Kidney (tissue), 14 donors: ENCODE results near the gene CCDC144A. TPM values are rescaled to one million over a fixed set of nuclear protein-coding genes. Genes with fewer than 3 reads are reported as not detected.
"Not testable (repeated sequence)": the region's sequence is repeated elsewhere in the genome, so short reads cannot be mapped to it uniquely, and the experiment has no call there.

Experiments
- DNase-seq, 5 donors: peaks; one replicate each; pipeline ENCODE4 v3.0.0-alpha.2; 2013 to 2020
- FAIRE-seq: peaks from 2 replicates; lab custom pipeline; 2012; peaks lifted over from hg19 to GRCh38; lab: Jason Lieb, UNC
- H3K27ac ChIP-seq, 2 donors: one replicate each; pipeline ENCODE4 v1.7.0; 2013; ENCODE audit warnings: low read depth in 2 of 2, low read length in 2 of 2, inconsistent platforms in 1 of 2
- H3K27me3 ChIP-seq: one replicate; pipeline ENCODE4 v1.7.1; 2013; ENCODE audit warnings: low read length, inconsistent platforms; ENCODE audit not compliant: control insufficient read depth, insufficient read depth
- H3K36me3 ChIP-seq, 3 donors: one replicate each; pipeline versions ENCODE4 v1.7.0 to v1.7.1; 2013; ENCODE audit warnings: low read length in 3 of 3, control low read depth in 1 of 3, inconsistent platforms in 1 of 3; ENCODE audit not compliant: insufficient read depth in 3 of 3, control insufficient read depth in 2 of 3
- H3K4me1 ChIP-seq, 3 donors: one replicate each; pipeline versions ENCODE4 v1.7.0 to v1.7.1; 2013; ENCODE audit warnings: low read length in 3 of 3, inconsistent platforms in 1 of 3, low read depth in 1 of 3; ENCODE audit not compliant: control insufficient read depth in 2 of 3, insufficient read depth in 2 of 3
- H3K4me3 ChIP-seq, 3 donors: one replicate each; pipeline versions ENCODE4 v1.7.0 to v1.8.1; 2013; ENCODE audit warnings: low read length in 3 of 3, control low read depth in 1 of 3, inconsistent platforms in 1 of 3
- H3K9ac ChIP-seq, 3 donors: one replicate each; pipeline versions ENCODE4 v1.7.0 to v1.7.1; 2013; ENCODE audit warnings: low read length in 3 of 3, control low read depth in 1 of 3, inconsistent platforms in 1 of 3
- H3K9me3 ChIP-seq, 3 donors: one replicate each; pipeline versions ENCODE4 v1.7.0 to v1.7.1; 2013; ENCODE audit warnings: low read length in 3 of 3, control low read depth in 1 of 3, inconsistent platforms in 1 of 3; ENCODE audit not compliant: control insufficient read depth in 2 of 3, insufficient read depth in 1 of 3
- intact Hi-C: fragments of 100-400 bp; cut with DNase I; formaldehyde crosslinking; loops from one replicate; pipeline ENCODE4 v1.11.1; 2022
- polyA plus RNA-seq: library from polyadenylated mRNA; stranded (reverse); fragments of 350-450 nt; fragmentation: Illumina TruSeq; extraction: RNeasy Lipid Tissue Mini Kit (QIAGEN cat#74804); gene quantifications from one replicate; pipeline ENCODE4 v1.2.3, GENCODE V29; 2014; ENCODE audit warnings: low read depth, low replicate concordance; ENCODE audit not compliant: insufficient read depth
- total RNA-seq: library from RNA; stranded (reverse); fragmentation: NEBNext Ultra II Directional; extraction: Animal tissue kit (Norgen Biotek cat#: 25700); gene quantifications from one replicate; pipeline ENCODE4 v1.2.1, GENCODE V29; 2021
- TF ChIP-seq, protein P1 (sequence below): IDR thresholded peaks from 3 replicates; pipeline ENCODE4 v1.5.1; 2012; ENCODE audit warnings: mild to moderate bottlenecking, moderate library complexity, borderline replicate concordance; ENCODE audit not compliant: insufficient read depth; ENCODE audit errors: extremely low read depth
- donor health status: control.
- donor health status: control.
- donor health status: control.
- donor health status: control.
- donor health status: control.
- donor health status: DM: yes; HTN: yes; CAD: no.
- donor health status: Normal renal cell carcinoma (clear cell type).

CCDC144A gene
- total and polyA plus RNA-seq, 2 donors from 2014 or later: 0.52 to 7.6 TPM

DNA sequence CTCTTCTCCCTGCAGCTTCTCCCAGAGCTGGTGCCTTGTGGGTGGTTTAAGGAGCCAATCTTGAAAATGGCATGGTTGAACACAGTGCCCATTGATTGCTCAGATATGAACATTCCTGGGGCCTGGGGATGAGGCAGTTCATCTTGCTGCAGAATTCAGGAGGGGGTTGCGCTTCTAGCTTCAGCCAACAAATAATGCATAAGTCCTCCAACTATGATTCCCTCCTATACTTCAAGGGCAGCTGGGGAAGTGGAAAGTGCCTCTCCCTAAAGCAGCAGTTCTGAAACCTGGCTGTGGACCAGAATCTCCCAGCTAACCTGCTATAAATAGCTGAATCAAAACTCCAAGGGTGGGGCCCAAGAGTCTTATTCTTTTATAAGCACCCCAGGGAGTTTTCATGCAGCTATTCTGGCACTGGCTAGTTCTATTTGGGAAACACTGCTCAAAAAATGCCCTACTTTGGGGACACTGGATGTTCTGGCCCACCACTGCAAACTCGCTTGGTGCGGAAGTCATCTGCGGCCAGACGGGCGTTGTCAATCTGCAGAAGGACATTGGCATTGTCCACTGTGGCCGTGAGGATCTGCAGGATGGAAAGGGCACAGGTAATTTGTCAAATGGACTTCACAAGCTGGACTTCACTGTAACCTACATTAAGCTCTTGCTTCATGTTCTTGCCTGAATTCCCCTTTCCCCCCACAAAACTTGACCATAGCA, 130.3 kb downstream of the CCDC144A start:
- Histone ChIP-seq H3K9ac (no peak overlapping the region), H3K36me3 (no peaks in the 10 kb centered on the region), H3K4me3 (no peak overlapping the region), H3K4me1 (peaks cover 0 to 4% (median 0%) of the 10 kb centered on the region in 3 donors), H3K27me3 (no peaks in the 10 kb centered on the region), H3K27ac (no peak overlapping the region), H3K9me3 (no peaks in the 10 kb centered on the region)
- intact Hi-C loops: no loop called here
- no peak for FAIRE-seq
- DNase-seq: peak in 1 of 5 donors; percentile 24
- TF ChIP-seq, protein P1, sequence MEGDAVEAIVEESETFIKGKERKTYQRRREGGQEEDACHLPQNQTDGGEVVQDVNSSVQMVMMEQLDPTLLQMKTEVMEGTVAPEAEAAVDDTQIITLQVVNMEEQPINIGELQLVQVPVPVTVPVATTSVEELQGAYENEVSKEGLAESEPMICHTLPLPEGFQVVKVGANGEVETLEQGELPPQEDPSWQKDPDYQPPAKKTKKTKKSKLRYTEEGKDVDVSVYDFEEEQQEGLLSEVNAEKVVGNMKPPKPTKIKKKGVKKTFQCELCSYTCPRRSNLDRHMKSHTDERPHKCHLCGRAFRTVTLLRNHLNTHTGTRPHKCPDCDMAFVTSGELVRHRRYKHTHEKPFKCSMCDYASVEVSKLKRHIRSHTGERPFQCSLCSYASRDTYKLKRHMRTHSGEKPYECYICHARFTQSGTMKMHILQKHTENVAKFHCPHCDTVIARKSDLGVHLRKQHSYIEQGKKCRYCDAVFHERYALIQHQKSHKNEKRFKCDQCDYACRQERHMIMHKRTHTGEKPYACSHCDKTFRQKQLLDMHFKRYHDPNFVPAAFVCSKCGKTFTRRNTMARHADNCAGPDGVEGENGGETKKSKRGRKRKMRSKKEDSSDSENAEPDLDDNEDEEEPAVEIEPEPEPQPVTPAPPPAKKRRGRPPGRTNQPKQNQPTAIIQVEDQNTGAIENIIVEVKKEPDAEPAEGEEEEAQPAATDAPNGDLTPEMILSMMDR: no peak

DNA sequence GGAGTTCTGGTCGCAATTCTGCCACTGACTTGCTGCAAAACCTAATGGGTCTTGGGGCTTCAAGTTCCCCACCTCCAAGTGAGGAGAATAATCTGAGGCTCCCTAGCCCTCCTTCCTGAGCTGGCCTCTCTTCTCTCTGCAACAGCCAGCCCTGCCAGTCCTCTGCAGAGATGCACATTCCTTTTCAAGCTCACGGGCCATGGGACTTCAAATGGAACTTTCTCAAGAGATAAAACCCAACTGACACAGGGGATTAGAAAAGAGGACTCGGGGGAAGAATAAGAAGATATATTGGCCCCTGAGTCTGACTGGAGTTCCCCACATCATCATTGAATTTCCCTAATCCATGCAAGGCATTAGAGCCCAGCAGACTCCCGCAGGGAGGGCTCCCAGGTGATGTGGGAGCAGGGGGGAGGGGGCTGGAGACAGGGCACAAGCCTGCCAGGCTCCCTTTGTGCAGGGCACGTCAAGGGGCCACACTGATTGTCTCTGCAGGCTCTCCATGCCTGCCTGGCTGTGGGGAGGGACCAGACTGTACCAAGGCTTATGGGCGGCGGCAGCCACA, 131.0 kb downstream of the CCDC144A start:
- Histone ChIP-seq H3K4me1 (peaks cover 0 to 4% (median 0%) of the 10 kb centered on the region in 3 donors), H3K27ac (no peak overlapping the region), H3K27me3 (no peaks in the 10 kb centered on the region), H3K4me3 (no peak overlapping the region), H3K36me3 (no peaks in the 10 kb centered on the region), H3K9ac (no peak overlapping the region), H3K9me3 (no peaks in the 10 kb centered on the region)
- intact Hi-C loops: no loop called here
- DNase-seq (peak in 1 of 5 donors; percentile 26), FAIRE-seq (no peak)
- TF ChIP-seq, protein P1: no peak

DNA sequence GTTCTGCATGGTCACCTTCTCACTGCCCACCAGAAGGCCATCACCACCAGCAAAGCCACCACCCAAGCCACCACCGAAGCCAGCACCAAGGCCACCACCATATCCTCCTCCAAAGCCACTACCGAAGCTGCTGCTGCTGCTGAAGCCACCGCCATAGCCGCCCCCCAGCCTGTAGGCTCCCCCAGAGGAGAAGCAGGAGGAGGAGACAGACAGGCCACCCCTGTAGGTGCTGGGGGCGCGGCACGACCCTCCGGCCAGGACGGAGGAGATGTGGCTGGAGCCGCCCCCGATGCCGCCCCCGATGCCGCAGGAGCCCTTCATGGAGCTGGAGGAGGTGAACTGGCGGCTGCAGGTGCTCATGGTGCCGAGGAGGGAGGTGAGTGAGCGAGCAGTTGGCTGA, 132.1 kb downstream of the CCDC144A start:
- FAIRE-seq, H3K4me1 ChIP-seq, H3K27me3 ChIP-seq, DNase-seq, H3K9ac ChIP-seq, intact Hi-C loops, H3K9me3 ChIP-seq, H3K4me3 ChIP-seq, H3K27ac ChIP-seq, H3K36me3 ChIP-seq: not testable (repeated sequence)

DNA sequence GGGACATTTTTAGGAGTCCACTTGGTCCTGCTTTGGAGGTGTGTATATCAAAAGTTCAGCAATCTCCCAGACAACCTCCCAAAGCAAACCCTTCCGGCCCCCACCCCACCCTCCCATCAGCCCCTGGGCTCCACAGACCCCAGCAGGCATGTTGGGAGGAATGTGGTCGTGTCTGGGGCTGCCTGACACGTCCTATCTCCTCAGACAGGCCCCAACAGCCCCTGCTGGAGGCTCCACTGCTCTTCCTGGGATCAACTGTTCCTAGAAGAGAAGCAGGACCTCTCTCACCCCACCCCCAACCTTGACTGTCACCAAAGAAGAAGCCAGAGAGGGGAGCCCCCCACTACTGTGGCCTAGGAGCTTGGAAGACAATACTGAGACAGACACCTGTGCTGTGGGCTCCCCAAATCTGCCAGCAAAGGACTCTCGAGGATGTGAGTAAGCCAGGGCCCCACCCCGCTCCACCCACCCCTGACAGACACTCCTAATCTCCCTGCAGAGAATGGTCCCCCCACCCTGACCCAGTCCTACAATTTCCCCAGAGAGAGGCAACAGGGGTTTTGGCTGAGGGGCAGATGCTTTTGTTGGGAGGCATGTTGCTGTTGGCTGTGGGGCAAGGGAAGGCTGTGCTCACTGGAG, 133.8 kb downstream of the CCDC144A start:
- H3K27ac ChIP-seq, H3K4me3 ChIP-seq, FAIRE-seq, H3K27me3 ChIP-seq, intact Hi-C loops, H3K36me3 ChIP-seq, H3K9me3 ChIP-seq, H3K9ac ChIP-seq, DNase-seq, H3K4me1 ChIP-seq: not testable (repeated sequence)

Other genes with a start within 250 kb of the CCDC144A start
- gene LRRC75A, start 198.0 kb upstream of the CCDC144A start, total RNA-seq: 2.5 TPM
- gene LRRC75A, start 198.0 kb upstream of the CCDC144A start, polyA plus RNA-seq: 2.6 TPM
- gene ZNF287, start 121.0 kb upstream of the CCDC144A start, total RNA-seq: 8.7 TPM
- 9.2 TPM for gene ZNF287, start 121.0 kb upstream of the CCDC144A start, polyA plus RNA-seq
- 7.8 TPM for gene ZNF624, start 36.4 kb upstream of the CCDC144A start, total RNA-seq
- 0.90 TPM for gene ZNF624, start 36.4 kb upstream of the CCDC144A start, polyA plus RNA-seq